ENCODE measurements around the gene SLC4A11.

The SLC4A11 gene

DNA sequence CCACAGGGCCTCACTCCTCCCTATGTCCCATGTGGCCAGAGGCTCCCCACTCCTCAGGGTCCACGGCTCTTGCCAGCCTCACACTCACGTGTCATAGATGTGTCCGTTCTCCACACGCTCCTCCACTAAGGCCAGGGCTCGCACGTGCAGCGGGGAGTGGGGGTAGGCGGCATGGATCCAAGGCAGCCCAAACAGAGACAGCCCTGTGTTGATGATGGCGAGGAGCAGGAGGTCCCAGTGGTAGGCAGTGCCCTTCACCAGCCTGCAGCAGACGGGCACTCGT lies 10.3 kb downstream of the SLC4A11 start:
- no peak overlapping the region for H3K4me3 ChIP-seq (ENCODE audit: low read depth, low read length)
- DNase-seq (ENCODE audit: low read depth), result no peak
- TF ChIP-seq, protein P1, sequence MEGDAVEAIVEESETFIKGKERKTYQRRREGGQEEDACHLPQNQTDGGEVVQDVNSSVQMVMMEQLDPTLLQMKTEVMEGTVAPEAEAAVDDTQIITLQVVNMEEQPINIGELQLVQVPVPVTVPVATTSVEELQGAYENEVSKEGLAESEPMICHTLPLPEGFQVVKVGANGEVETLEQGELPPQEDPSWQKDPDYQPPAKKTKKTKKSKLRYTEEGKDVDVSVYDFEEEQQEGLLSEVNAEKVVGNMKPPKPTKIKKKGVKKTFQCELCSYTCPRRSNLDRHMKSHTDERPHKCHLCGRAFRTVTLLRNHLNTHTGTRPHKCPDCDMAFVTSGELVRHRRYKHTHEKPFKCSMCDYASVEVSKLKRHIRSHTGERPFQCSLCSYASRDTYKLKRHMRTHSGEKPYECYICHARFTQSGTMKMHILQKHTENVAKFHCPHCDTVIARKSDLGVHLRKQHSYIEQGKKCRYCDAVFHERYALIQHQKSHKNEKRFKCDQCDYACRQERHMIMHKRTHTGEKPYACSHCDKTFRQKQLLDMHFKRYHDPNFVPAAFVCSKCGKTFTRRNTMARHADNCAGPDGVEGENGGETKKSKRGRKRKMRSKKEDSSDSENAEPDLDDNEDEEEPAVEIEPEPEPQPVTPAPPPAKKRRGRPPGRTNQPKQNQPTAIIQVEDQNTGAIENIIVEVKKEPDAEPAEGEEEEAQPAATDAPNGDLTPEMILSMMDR (conservative IDR thresholded peaks at IDR 0.05; ENCODE audit: low read depth, low read length), result no peak

DNA sequence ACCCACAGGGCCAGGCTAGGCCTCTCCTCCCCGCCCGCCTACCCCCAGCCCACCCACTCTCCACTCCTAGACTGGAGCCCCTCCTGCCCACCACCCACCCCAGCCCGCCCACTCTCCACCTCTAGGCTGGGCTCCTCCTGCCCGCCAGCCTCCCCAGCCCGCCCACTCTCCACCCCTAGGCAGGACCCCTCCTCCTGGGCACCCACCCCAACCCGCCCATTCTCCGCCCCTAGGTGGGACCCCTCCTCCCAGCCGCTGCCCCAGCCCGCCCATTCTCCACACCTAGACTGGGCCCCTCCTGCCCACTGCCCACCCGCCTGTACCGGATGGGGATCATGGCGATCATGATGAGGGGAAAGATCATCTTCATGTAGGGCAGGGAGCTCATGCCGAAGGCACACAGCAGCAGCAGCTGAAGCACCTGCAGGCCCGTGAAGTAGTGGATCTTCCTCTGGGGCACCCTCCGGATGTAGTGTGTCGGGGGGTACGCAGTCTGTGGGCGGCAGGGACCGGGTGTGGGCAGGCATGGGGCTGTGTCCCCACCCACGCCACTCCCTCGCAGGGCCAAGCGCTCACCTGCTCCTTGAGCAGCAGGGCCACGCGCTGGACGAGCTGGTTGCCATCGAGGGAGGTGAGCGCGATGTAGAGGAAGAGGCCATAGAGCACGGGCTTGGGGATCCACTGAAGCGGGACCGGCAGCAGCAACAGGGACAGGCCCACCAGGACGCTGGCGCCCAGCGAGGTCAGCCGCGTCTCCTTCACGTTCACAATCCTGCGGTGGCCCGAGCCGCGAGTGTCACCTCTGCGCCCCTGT lies 10.8 kb downstream of the SLC4A11 start:
- TF ChIP-seq, protein P1 (conservative IDR thresholded peaks at IDR 0.05; ENCODE audit: low read depth, low read length), result no peak
- DNase-seq (ENCODE audit: low read depth), result no peak
- no peak overlapping the region for H3K4me3 ChIP-seq (ENCODE audit: low read depth, low read length)

DNA sequence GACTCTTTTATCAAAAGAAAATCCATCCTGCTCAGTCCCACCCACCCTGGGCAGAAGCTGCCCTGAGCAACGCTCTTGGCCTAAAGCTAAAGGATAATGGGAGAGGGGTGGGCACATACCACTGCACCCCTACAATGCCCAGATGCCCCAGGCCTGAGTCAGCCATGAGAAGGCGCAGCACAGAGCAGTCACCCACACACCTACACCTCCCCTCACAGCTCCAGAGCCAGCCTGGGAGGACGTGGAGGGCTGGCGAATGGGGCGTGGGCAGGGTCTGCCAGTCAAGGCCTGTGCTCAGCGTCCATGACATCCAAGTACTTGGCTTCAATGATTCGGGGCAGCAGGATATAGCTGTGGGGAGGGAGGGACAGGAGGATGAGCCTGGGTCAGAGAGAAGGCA lies 11.5 kb downstream of the SLC4A11 start:
- H3K4me3 ChIP-seq (ENCODE audit: low read depth, low read length), result no peak overlapping the region
- TF ChIP-seq, protein P1 (conservative IDR thresholded peaks at IDR 0.05; ENCODE audit: low read depth, low read length), result no peak
- DNase-seq (ENCODE audit: low read depth), result no peak

DNA sequence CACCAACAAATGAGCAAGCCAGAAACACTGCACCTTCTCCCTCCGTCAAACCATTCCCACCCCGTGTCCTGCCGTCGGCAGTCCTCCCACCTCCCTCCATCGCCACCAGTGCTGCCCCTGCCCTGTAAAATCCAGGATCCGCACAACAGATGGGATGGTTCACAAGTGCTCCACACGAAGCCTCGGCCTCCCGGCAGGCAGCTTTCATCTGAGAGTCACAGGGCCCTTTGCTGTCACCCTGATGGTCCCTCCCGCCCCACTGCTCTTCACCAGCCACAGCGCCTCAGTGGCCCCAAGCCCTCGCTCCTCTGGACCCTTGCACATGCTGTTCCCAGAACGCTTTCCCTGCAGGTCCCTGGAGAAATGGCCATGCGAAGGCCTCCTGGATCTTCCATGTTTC lies 12.1 kb downstream of the SLC4A11 start:
- DNase-seq (ENCODE audit: low read depth), result no peak
- no peak overlapping the region for H3K4me3 ChIP-seq (ENCODE audit: low read depth, low read length)
- TF ChIP-seq, protein P1 (conservative IDR thresholded peaks at IDR 0.05; ENCODE audit: low read depth, low read length), result no peak

DNA sequence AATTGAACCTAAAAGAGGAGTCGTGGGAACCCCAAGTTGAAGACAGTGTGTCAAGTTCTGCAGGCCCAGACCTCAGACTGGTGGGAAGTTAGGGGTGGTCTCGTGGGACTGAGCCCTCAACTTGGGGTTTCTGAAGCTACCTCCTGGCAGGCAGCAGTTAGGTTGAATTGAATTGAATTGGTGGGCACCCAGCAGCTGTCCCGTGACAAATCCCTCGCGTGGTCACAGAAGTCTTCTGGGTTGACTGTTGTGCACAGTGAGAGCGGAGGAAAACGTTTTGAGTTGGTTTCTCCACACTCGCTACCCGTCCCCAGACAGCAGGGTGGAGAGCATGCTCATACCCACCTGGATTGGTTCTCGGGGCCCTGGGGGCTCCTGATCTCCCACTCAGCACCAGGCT lies 12.9 kb downstream of the SLC4A11 start:
- H3K4me3 ChIP-seq (ENCODE audit: low read depth, low read length), result no peak overlapping the region
- DNase-seq (ENCODE audit: low read depth), result no peak
- TF ChIP-seq, protein P1 (conservative IDR thresholded peaks at IDR 0.05; ENCODE audit: low read depth, low read length), result no peak

DNA sequence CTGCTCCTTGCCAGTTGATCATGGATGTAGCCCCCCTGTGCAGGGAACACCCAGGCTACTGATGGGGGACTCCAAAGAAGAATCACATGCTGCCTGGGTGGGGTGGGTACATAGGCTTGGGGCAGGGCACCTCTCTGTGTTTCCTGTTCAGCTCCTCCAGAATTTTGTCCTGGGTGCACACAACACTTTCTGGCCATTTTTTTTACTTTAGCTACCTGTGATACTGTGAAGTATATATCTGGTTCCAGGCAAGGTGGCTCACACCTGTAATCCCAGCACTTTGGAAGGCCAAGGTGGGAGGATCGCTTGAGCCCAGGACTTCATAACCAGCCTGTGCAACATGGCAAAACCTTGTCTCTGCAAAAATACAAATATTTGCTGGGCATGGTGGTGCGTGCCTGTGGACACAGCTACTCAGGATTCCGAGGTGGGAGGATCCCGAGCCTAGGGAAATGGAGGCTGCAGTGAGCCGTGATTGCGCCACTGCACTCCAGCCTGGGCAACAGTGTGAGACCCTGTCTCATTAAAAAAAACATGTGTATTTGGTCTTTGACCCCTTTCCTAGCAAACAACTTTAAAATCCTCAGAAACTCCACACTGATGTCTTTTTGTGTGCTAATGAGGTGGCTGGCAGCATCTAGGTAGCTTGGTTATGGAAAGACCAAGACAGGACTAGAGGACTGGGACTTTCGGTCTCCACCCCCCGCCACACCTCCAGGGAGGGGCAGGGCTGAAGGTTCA lies 14.1 kb downstream of the SLC4A11 start:
- no peak overlapping the region for H3K4me3 ChIP-seq (ENCODE audit: low read depth, low read length)
- TF ChIP-seq, protein P1 (conservative IDR thresholded peaks at IDR 0.05; ENCODE audit: low read depth, low read length), result no peak

More for the DNA sequence above, 14.1 kb downstream of the SLC4A11 start:
- DNase-seq (ENCODE audit: low read depth), result no peak
